H1 (cell line): ENCODE measurements around the gene UGT2A2. TPM values are rescaled to one million over a fixed set of nuclear protein-coding genes. Genes with fewer than 3 reads are reported as not detected.

Source experiments
- CTCF ChIA-PET: fragments of 300-600 bp; sonication (Branson Sonifier 250); formaldehyde crosslinking; loops from one replicate; lab custom pipeline; 2021; ENCODE audit not compliant: partially characterized antibody; lab: Charles Lee
- POLR2A ChIA-PET: fragments of 300-600 bp; sonication (Branson Sonifier 250); formaldehyde crosslinking; loops from one replicate; lab custom pipeline; 2021; ENCODE audit warnings: inconsistent platforms; ENCODE audit not compliant: partially characterized antibody; lab: Charles Lee
- DNase-seq, 2 experiments: peaks; one replicate each; pipeline versions ENCODE4 v3.0.0 to v3.0.0-alpha.2; 2010 to 2022; ENCODE audit warnings: low spot score in 2 of 2, low read depth in 1 of 2, mixed read lengths in 1 of 2
- FAIRE-seq: peaks from 2 replicates; lab custom pipeline; 2011; peaks lifted over from hg19 to GRCh38; lab: Jason Lieb, UNC
- H2AFZ ChIP-seq: 2 replicates; pipeline ENCODE4 v1.8.1; 2012; ENCODE audit warnings: low read length, inconsistent platforms
- H2AK5ac ChIP-seq: 2 replicates; pipeline ENCODE4 v1.6.1; 2013; ENCODE audit warnings: low read depth, low read length
- H2BK120ac ChIP-seq: replicated peaks from 2 replicates; pipeline ENCODE3; 2013; ENCODE audit warnings: low read depth, low read length, inconsistent platforms
- H2BK12ac ChIP-seq: 2 replicates; pipeline ENCODE4 v1.6.1; 2013; ENCODE audit warnings: low read depth, low read length
- H2BK15ac ChIP-seq: 2 replicates; pipeline ENCODE4 v1.6.1; 2013; ENCODE audit warnings: low read length
- H2BK20ac ChIP-seq: 2 replicates; pipeline ENCODE4 v1.6.1; 2013; ENCODE audit warnings: low read length
- H2BK5ac ChIP-seq: 2 replicates; pipeline ENCODE4 v1.6.1; 2013; ENCODE audit warnings: low read depth, low read length
- H3K14ac ChIP-seq: 2 replicates; pipeline ENCODE4 v1.6.1; 2013; ENCODE audit warnings: inconsistent platforms; ENCODE audit not compliant: insufficient read length
- H3K18ac ChIP-seq: 2 replicates; pipeline ENCODE4 v1.6.1; 2013; ENCODE audit warnings: low read length; ENCODE audit errors: extremely low read depth
- H3K23ac ChIP-seq: 2 replicates; pipeline ENCODE4 v1.6.1; 2013; ENCODE audit warnings: inconsistent platforms; ENCODE audit not compliant: insufficient read length
- H3K23me2 ChIP-seq: 2 replicates; pipeline ENCODE4 v1.6.1; 2013; ENCODE audit warnings: low read depth, low read length
- H3K27ac ChIP-seq: 2 replicates; pipeline ENCODE4 v1.6.1; 2011; ENCODE audit warnings: low read depth, low read length, inconsistent platforms
- H3K27me3 ChIP-seq, 4 experiments: replicated peaks in 1 of 4; 1 replicate in 1 of 4; 2 replicates in 3 of 4; pipeline versions ENCODE4 v1.6.1 to v1.8.1; 2011 to 2013; ENCODE audit warnings: low read length in 3 of 4, mild to moderate bottlenecking in 3 of 4, inconsistent platforms in 2 of 4, mixed read lengths in 2 of 4, moderate library complexity in 1 of 4; ENCODE audit not compliant: control insufficient read depth in 3 of 4, insufficient read depth in 3 of 4; ENCODE audit errors: extremely low read depth in 1 of 4
- H3K36me3 ChIP-seq, 4 experiments: 2 replicates each; pipeline versions ENCODE4 v1.6.1 to v1.8.1; 2011 to 2013; ENCODE audit warnings: mild to moderate bottlenecking in 4 of 4, low read length in 3 of 4, moderate library complexity in 2 of 4, control low read depth in 1 of 4, inconsistent platforms in 1 of 4; ENCODE audit not compliant: insufficient read depth in 4 of 4, control insufficient read depth in 2 of 4
- H3K4ac ChIP-seq: replicated peaks from 2 replicates; pipeline ENCODE3; 2013; ENCODE audit warnings: low read length, low read depth, mixed read lengths, inconsistent platforms; ENCODE audit not compliant: insufficient read length
- H3K4me1 ChIP-seq, 4 experiments: replicated peaks in 1 of 4; 1 replicate in 1 of 4; 2 replicates in 3 of 4; pipeline versions ENCODE4 v1.6.1 to v1.8.1; 2011 to 2013; ENCODE audit warnings: low read length in 3 of 4, inconsistent platforms in 2 of 4, mixed read lengths in 1 of 4; ENCODE audit not compliant: insufficient read depth in 4 of 4, control insufficient read depth in 3 of 4
- H3K4me2 ChIP-seq, 2 experiments: 2 replicates each; pipeline versions ENCODE4 v1.6.1 to v1.8.1; 2011 to 2013; ENCODE audit warnings: low read depth in 2 of 2, low read length in 2 of 2, control low read depth in 1 of 2, inconsistent platforms in 1 of 2, mild to moderate bottlenecking in 1 of 2; ENCODE audit not compliant: insufficient read depth in 1 of 2
- H3K4me3 ChIP-seq, 4 experiments: fragments of 200-600, 300-600 bp in 1 of 4; sonication (generic), shearing (Covaris generic), sonication (Bioruptor Twin) in 1 of 4; 2 replicates each; pipeline versions ENCODE4 v1.5.1 to v1.8.1; 2011 to 2016; ENCODE audit warnings: low read length in 4 of 4, low read depth in 3 of 4, control low read depth in 2 of 4, inconsistent platforms in 2 of 4, mild to moderate bottlenecking in 2 of 4, mixed read lengths in 1 of 4, moderate library complexity in 1 of 4; ENCODE audit not compliant: insufficient read depth in 2 of 4; ENCODE audit errors: extremely low read depth in 1 of 4
- H3K56ac ChIP-seq: replicated peaks from 2 replicates; pipeline ENCODE3; 2013; ENCODE audit warnings: low read depth, mild to moderate bottlenecking, mixed read lengths, low read length, inconsistent platforms; ENCODE audit not compliant: insufficient read length
- H3K79me1 ChIP-seq: 2 replicates; pipeline ENCODE4 v1.6.1; 2013; ENCODE audit warnings: low read depth, low read length, control low read depth
- H3K79me2 ChIP-seq, 2 experiments: 2 replicates each; pipeline versions ENCODE4 v1.6.1 to v1.8.1; 2012 to 2013; ENCODE audit warnings: low read length in 2 of 2, mild to moderate bottlenecking in 2 of 2, inconsistent platforms in 1 of 2; ENCODE audit not compliant: insufficient read depth in 2 of 2, control insufficient read depth in 1 of 2
- H3K9ac ChIP-seq, 4 experiments: replicated peaks in 1 of 4; 1 replicate in 1 of 4; 2 replicates in 3 of 4; pipeline versions ENCODE4 v1.6.1 to v1.8.1; 2011 to 2013; ENCODE audit warnings: low read depth in 3 of 4, low read length in 3 of 4, control low read depth in 2 of 4, mild to moderate bottlenecking in 2 of 4, moderate library complexity in 2 of 4, inconsistent platforms in 1 of 4; ENCODE audit errors: extremely low read depth in 1 of 4
- H3K9me3 ChIP-seq, 2 experiments: 2 replicates each; pipeline versions ENCODE4 v1.6.1 to v1.8.1; 2012 to 2013; ENCODE audit warnings: mild to moderate bottlenecking in 2 of 2, moderate library complexity in 2 of 2, control low read depth in 1 of 2, inconsistent platforms in 1 of 2, low read depth in 1 of 2, low read length in 1 of 2, mixed read lengths in 1 of 2; ENCODE audit not compliant: insufficient read depth in 2 of 2
- H4K20me1 ChIP-seq, 2 experiments: replicated peaks in 1 of 2; 2 replicates each; pipeline versions ENCODE3 to v1.8.1; 2011 to 2013; ENCODE audit warnings: inconsistent platforms in 2 of 2, low read length in 2 of 2, mild to moderate bottlenecking in 1 of 2; ENCODE audit not compliant: insufficient read depth in 2 of 2, control insufficient read depth in 1 of 2
- H4K5ac ChIP-seq: 2 replicates; pipeline ENCODE4 v1.6.1; 2013; ENCODE audit warnings: low read length, low read depth, mixed read lengths, inconsistent platforms; ENCODE audit not compliant: insufficient read length
- H4K8ac ChIP-seq: 2 replicates; pipeline ENCODE4 v1.8.0; 2013; ENCODE audit warnings: mild to moderate bottlenecking, moderate library complexity, low read length, inconsistent platforms; ENCODE audit not compliant: insufficient read depth; ENCODE audit errors: extremely low read depth
- H4K91ac ChIP-seq: replicated peaks from 2 replicates; pipeline ENCODE3; 2013; ENCODE audit warnings: low read length, mixed read lengths, inconsistent platforms; ENCODE audit not compliant: insufficient read length
- CEBPB ChIP-seq: IDR thresholded peaks from 2 replicates; pipeline ENCODE4 v1.6.1; 2012; ENCODE audit warnings: low read depth, low read length
- CHD2 ChIP-seq: IDR thresholded peaks from 2 replicates; pipeline ENCODE4 v1.6.1; 2012; ENCODE audit warnings: low read length, improper control_type of control experiment
- EGR1 ChIP-seq: IDR thresholded peaks from 2 replicates; pipeline ENCODE4 v1.6.1; 2011; ENCODE audit warnings: low read depth, low read length, borderline replicate concordance
- EZH2 ChIP-seq: fragments of 200-600 bp; sonication (generic); IDR thresholded peaks from 2 replicates; pipeline ENCODE4 v1.7.1; 2012; ENCODE audit warnings: low read depth, mild to moderate bottlenecking, moderate library complexity, low read length, inconsistent platforms; ENCODE audit not compliant: severe bottlenecking
- HDAC6 ChIP-seq: IDR thresholded peaks from one replicate; pipeline ENCODE4 v1.7.1; 2012; ENCODE audit warnings: low read depth, mild to moderate bottlenecking, inconsistent platforms, low read length, moderate library complexity
- KDM5A ChIP-seq: fragments of 200-600 bp; IDR thresholded peaks from 2 replicates; pipeline ENCODE4 v1.7.1; 2012; ENCODE audit warnings: mild to moderate bottlenecking, low read length, inconsistent platforms, mixed read lengths
- RAD21 ChIP-seq, 2 experiments: IDR thresholded peaks in 1 of 2; conservative IDR thresholded peaks in 1 of 2; 2 replicates each; pipeline ENCODE4 v1.6.1; 2011; ENCODE audit warnings: low read depth in 2 of 2, low read length in 2 of 2, improper control_type of control experiment in 1 of 2, inconsistent platforms in 1 of 2, mild to moderate bottlenecking in 1 of 2, moderate library complexity in 1 of 2
- RXRA ChIP-seq: IDR thresholded peaks from 2 replicates; pipeline ENCODE4 v1.6.1; 2011; ENCODE audit warnings: low read depth, mild to moderate bottlenecking, low read length, moderate library complexity; ENCODE audit not compliant: insufficient read depth
- SIRT6 ChIP-seq: IDR thresholded peaks from one replicate; pipeline ENCODE4 v1.7.1; 2012; ENCODE audit warnings: low read length, inconsistent platforms
- SP1 ChIP-seq: IDR thresholded peaks from 2 replicates; pipeline ENCODE4 v1.6.1; 2011; ENCODE audit warnings: low read depth, low read length
- WGBS, 2 experiments: shearing (Covaris generic) in 1 of 2; methylation state at CpG; one replicate each; pipeline versions ENCODE4 v1.1.6 to v1.1.7; 2013 to 2015; ENCODE audit warnings: low lambda C conversion rate in 2 of 2, mixed read lengths in 2 of 2, inconsistent platforms in 1 of 2, low coverage in 1 of 2, missing lambda C conversion rate in 1 of 2; ENCODE audit not compliant: insufficient replicate concordance in 2 of 2, insufficient coverage in 1 of 2, insufficient read length in 1 of 2; ENCODE audit errors: extremely low coverage in 1 of 2, missing lambda C conversion rate in 1 of 2; 5-methylcytosine and 5-hydroxymethylcytosine counted together
- polyA plus RNA-seq, 7 experiments: library from polyadenylated mRNA; depleted of rRNA in 3 of 7; stranded (reverse) in 5 of 7; unstranded in 2 of 7; fragments of >200 nt in 5 of 7; fragments of 200-250 nt in 2 of 7; gene quantifications; 1 replicate in 5 of 7; 2 replicates in 1 of 7; 4 replicates in 1 of 7; pipeline versions ENCODE4 v1.2.1 to v1.2.3, GENCODE V29; 2011 to 2013; ENCODE audit warnings: missing spikeins in 2 of 7, mixed read lengths in 2 of 7
- total RNA-seq: library from RNA; stranded (reverse); fragmentation: NEBNext Ultra II Directional; extraction: Animal tissue kit (Norgen Biotek cat#: 25700); gene quantifications from 2 replicates; pipeline ENCODE4 v1.2.1, GENCODE V29; 2021
- TF ChIP-seq, protein P1 (sequence below), 3 experiments: IDR thresholded peaks; 1 replicate in 2 of 3; 2 replicates in 1 of 3; pipeline versions ENCODE4 v1.5.1 to v1.6.1; 2011; ENCODE audit warnings: low read length in 3 of 3, mild to moderate bottlenecking in 3 of 3, inconsistent platforms in 2 of 3, low read depth in 1 of 3, moderate library complexity in 1 of 3; ENCODE audit not compliant: insufficient read depth in 1 of 3; ENCODE audit errors: control extremely low read depth in 1 of 3

UGT2A2 gene
- total and polyA plus RNA-seq, 2 of the 8 experiments (the other 6 are each of a cell fraction or from before 2014, with no cell fraction given), result not detected

DNA sequence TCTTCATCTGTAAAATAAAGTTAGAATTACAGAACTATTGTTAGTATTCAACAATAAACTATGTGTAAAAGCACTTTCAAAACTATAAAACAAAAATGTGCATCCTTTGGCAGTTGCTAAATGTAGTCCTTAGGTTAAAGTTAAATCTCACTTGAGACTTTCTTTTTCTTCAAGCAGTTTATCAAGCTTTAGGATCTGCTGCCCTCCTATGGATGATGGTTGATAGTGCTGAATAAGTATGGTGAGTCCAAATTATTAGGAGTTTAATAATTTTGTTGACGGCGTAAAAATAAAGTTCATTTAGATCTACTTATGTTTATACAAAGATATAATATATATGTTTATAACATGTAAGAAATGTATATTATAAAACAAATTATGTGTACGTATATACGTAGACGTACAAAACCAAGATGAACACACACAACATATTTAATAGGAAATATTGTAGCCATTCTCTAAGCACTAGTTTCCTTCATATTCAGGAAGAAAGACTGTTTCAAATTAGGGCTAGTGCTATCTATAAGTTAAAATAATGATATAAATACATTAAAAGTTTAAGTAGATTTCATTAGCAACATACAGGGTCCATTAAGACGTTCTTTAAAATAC, 22.3 kb downstream of the UGT2A2 start:
- Histone ChIP-seq H3K23ac (no peak overlapping the region), H3K14ac (no peak overlapping the region), H3K56ac (no peak overlapping the region), H4K8ac (no peak overlapping the region), H3K27ac (no peak overlapping the region), H3K27me3 (no peaks in the 10 kb centered on the region), H3K36me3 (no peaks in the 10 kb centered on the region), H3K18ac (no peak overlapping the region), H3K4me1 (no peaks in the 10 kb centered on the region), H3K79me2 (no peaks in the 10 kb centered on the region), H3K4me3 (no peak overlapping the region), H3K4ac (no peak overlapping the region), H3K79me1 (no peaks in the 10 kb centered on the region), H3K9me3 (no peaks in the 10 kb centered on the region), H4K20me1 (no peaks in the 10 kb centered on the region), H4K91ac (no peak overlapping the region), H2AK5ac (no peak overlapping the region), H3K9ac (no peak overlapping the region), H2BK20ac (no peak overlapping the region), H2BK5ac (no peak overlapping the region), H3K23me2 (no peaks in the 10 kb centered on the region), H3K4me2 (no peak overlapping the region), H2BK12ac (no peak overlapping the region), H2BK120ac (no peak overlapping the region), H2BK15ac (no peak overlapping the region), H4K5ac (no peak overlapping the region), H2AFZ (no peak overlapping the region)
- no peak for FAIRE-seq
- POLR2A ChIA-PET, result no interaction called here
- WGBS, 2 experiments, result 81% methylated on average over 6 of the region's 6 CpGs; no CpG with 5 or more reads in 1 of the 2 experiments
- CTCF ChIA-PET, result interaction anchor here (0.7 to 4.1 kb wide), 8 partner anchors 13 to 764 kb away, joined by 3 to 24 read pairs (median 4); no protein-coding TSS in a partner anchor
- DNase-seq, result no peak
- TF ChIP-seq CHD2, result no peak
- TF ChIP-seq EZH2, result no peak
- TF ChIP-seq HDAC6, result no peak
- no peak for TF ChIP-seq EGR1
- peak; percentile 81 to 90 for TF ChIP-seq RAD21 (IDR thresholded peaks at IDR 0.05 in 1 of 2, conservative IDR thresholded peaks at IDR 0.05 in 1 of 2; ENCODE audit: low read depth in 2 of 2, low read length in 2 of 2)
- no peak for TF ChIP-seq SIRT6
- no peak for TF ChIP-seq CEBPB
- TF ChIP-seq RXRA, result no peak
- TF ChIP-seq KDM5A, result no peak
- no peak for TF ChIP-seq SP1
- TF ChIP-seq, protein P1, sequence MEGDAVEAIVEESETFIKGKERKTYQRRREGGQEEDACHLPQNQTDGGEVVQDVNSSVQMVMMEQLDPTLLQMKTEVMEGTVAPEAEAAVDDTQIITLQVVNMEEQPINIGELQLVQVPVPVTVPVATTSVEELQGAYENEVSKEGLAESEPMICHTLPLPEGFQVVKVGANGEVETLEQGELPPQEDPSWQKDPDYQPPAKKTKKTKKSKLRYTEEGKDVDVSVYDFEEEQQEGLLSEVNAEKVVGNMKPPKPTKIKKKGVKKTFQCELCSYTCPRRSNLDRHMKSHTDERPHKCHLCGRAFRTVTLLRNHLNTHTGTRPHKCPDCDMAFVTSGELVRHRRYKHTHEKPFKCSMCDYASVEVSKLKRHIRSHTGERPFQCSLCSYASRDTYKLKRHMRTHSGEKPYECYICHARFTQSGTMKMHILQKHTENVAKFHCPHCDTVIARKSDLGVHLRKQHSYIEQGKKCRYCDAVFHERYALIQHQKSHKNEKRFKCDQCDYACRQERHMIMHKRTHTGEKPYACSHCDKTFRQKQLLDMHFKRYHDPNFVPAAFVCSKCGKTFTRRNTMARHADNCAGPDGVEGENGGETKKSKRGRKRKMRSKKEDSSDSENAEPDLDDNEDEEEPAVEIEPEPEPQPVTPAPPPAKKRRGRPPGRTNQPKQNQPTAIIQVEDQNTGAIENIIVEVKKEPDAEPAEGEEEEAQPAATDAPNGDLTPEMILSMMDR (IDR thresholded peaks at IDR 0.05; ENCODE audit: control extremely low read depth in 1 of 3, insufficient read depth in 1 of 3, low read depth in 1 of 3, low read length in 3 of 3), result peak in 2 of 3 experiments; percentile 35 to 52; a peak in 2 of 4 replicates
